GM19467 (cell line): ENCODE results near the gene SAMD4A.

Source experiments
- ATAC-seq: cut with Tn5 transposase; IDR thresholded peaks from one replicate; pipeline ENCODE4 v1.9.1; 2021; ENCODE audit warnings: mild to moderate bottlenecking, moderate library complexity; ENCODE audit not compliant: unreplicated experiment

Gene SAMD4A

GRCh38 chr14:54652188-54652587 lies 85.3 kb downstream of the SAMD4A start:
- ATAC-seq, result no peak

- no peak for ATAC-seq
Measured at GRCh38 chr14:54652605-54653052, 85.7 kb downstream of the SAMD4A start.

- ATAC-seq, result no peak
Measured at GRCh38 chr14:54653712-54654469, 87.0 kb downstream of the SAMD4A start.

DNA sequence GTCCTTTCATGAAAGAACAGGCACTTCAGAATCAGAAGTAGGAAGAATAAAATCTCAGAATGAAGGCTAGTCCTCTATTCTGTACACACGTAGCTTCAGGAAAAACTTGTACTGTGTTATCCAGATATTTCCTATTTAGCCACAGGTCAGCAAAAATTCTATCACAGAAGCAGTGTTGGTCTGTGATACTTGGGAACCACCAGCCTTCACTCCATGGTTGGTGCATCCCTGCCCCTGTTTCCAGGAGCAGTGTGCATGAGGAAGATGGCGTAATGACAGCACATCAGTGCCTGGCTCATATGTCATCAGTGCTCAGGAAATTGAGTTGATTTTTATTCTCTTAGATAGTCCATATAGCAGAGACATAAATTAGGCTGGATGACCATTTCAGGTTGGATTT lies 87.7 kb downstream of the SAMD4A start:
- no peak for ATAC-seq

DNA sequence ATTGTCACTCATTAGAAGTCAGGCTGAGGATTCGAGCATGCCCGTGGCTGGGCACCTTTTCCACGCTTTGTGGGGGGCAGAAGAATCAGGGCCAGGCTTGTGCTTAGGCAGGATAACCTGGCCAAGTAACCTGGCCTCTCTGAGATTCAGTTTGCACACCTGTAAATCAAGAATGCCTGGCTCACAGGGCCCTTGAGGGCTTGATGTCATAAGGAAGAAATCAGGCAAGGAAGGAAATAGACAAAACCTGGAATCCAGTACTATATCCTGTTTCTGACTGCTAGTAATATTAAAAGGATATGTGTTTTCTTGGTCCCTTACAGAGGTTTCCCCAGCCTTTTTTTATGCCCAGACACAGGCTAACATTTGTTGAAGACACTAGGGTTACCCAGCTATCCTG lies 91.9 kb downstream of the SAMD4A start:
- ATAC-seq, result no peak

GRCh38 chr14:54659365-54659764 lies 92.4 kb downstream of the SAMD4A start:
- no peak for ATAC-seq

DNA sequence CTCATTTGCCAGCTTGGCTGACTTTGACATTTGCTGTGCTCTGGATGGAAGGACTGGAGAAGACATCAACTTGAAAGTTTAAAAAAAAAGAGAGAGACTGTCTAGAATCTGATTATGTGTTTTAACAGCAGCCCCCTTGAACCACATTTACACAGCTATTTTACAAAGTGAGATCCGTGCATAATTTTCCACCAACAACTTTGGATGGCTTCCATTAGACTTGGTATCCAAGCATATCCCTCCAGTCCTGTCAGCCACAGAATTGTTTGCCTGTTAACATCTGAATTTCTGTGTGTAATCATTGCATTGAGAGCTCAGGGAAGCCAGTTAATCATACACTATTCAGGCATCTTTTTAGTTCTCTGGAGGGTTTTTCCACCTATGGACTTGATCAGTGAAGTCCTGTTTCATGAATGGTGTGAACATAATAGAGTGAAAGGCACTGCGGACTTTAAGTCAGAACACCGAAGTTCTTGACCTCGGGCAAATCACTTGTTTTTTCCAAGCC lies 93.7 kb downstream of the SAMD4A start:
- ATAC-seq, result no peak

DNA sequence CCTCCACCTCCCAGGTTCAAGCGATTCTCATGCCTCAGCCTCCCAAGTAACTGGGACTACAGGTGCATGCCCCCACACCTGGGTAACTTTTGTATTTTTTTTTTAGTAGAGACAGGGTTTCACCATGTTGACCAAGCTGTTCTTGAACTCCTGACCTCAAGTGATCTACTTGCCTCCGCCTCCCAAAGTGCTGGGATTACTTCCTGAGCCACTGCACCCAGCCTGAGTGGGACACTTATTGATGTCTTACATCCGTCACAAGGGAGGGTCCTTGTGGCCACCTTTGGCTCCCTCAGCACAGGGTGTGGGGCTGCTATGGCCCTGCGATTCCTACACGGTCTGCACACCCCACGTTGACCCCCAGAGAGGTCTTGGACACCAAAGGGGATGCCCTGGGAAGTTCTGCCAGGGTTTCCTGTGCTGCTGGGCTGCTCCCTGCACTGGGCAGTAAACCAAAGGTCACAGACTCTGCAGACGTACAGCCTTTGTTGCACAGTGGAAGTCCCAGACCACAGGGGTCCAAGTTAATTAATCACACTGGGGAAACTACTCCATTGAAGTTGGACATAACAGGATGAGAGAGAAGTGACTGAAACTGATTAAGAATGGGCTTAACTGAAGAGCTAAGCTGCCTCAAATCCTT lies 95.7 kb downstream of the SAMD4A start:
- no peak for ATAC-seq

- ATAC-seq, result no peak
Measured at GRCh38 chr14:54664961-54665360, 98.0 kb downstream of the SAMD4A start.

DNA sequence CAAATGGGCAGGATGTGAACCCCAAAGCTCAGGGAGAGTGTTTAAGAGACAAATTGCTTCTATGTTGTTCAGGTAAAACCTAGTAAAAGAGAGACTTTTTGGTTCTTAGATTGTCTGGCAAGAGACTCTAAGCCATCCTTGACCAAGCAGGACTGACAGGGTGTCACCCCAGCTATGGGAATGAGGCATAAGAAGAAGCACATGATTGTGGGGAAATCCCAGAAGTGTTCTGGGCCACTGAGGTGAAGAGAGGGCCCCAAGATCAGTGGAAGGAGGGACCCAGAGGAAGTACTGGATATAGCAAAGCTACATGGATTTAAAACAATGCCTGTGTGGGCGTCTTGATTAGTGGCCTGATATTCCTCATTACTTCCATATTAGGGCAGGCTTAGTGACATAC lies 99.0 kb downstream of the SAMD4A start:
- ATAC-seq, result no peak

- no peak for ATAC-seq
Measured at GRCh38 chr14:54667026-54667744, 100.3 kb downstream of the SAMD4A start.

DNA sequence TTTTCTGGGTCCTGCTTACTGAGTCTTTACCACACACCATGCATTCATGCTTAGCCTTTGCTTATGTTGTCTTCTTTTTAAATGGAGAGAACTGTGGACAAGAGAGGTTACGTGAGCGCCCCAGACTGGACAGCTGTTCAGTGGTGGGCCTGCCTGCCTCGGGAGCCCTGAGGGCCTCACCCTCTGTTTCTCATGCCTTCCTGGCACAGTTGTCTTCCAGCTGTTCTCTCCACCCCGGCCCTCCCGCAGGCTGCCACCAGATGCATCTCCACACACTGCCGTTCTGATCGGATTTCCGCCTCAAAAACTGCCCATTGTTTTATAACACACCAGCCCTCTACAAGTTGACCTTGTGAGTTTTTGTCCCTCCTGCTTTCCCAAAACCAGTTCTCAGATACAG lies 100.8 kb downstream of the SAMD4A start:
- no peak for ATAC-seq

DNA sequence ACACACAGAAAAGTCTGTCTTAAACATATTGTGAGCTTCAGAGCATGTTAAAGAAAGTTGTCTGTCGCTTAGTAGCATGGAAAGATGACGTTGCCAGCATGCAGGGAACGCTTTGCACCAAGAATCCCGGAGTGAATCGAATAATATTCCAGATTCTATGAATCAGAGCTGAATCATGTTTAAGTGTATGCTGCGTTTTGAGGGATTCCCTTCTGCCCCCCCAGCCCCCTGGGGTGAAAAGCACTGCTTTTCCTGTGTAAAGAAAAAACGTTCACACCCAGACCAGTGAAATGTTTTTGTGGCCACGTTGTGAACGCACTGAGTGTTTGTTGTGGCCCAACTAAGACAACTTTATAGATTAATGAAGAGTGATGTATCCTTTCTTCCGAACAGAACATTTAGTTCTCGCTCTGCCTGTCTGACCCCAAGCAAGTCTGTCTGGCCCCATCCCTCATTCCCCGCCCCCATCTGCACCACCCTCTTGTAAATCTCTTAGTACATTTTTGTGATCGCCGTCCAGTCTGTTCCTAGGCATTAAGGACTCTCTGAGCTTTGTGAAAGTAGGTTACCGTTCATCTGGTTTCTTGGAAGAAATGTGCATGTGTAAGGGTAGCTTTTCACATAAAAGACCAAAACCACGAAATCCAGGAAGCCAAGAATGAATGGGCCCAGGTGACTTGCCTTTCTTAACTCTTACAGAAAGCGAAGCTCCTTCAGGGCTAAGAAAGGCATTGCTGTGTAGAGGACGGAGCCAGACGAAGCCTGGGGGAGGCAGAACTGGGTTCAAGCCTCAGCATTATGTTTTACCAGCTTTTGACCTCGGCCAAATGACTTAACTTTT lies 103.0 kb downstream of the SAMD4A start:
- ATAC-seq, result no peak

DNA sequence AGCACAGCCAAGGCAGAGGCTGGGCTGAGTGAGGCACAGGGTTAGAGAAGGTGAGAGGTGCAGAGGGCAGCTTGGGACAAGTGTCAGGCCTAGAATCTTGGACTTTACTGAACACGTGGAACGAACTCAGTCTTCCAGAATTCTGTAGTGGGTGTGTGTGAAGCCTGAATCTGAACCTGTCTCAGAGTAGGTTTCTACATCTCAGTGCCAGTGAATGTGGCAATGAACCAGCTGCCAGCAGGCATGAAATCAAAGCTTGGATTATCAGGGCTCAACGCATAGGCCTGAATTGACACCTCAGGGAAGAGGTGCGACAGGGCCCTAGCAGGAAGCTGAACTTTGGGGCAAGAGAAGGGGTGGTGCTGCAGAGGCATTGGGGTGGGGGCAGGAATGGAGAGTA lies 104.6 kb downstream of the SAMD4A start:
- no peak for ATAC-seq

GRCh38 chr14:54672181-54672580 lies 105.3 kb downstream of the SAMD4A start:
- no peak for ATAC-seq

GRCh38 chr14:54672688-54673087 lies 105.8 kb downstream of the SAMD4A start:
- no peak for ATAC-seq

DNA sequence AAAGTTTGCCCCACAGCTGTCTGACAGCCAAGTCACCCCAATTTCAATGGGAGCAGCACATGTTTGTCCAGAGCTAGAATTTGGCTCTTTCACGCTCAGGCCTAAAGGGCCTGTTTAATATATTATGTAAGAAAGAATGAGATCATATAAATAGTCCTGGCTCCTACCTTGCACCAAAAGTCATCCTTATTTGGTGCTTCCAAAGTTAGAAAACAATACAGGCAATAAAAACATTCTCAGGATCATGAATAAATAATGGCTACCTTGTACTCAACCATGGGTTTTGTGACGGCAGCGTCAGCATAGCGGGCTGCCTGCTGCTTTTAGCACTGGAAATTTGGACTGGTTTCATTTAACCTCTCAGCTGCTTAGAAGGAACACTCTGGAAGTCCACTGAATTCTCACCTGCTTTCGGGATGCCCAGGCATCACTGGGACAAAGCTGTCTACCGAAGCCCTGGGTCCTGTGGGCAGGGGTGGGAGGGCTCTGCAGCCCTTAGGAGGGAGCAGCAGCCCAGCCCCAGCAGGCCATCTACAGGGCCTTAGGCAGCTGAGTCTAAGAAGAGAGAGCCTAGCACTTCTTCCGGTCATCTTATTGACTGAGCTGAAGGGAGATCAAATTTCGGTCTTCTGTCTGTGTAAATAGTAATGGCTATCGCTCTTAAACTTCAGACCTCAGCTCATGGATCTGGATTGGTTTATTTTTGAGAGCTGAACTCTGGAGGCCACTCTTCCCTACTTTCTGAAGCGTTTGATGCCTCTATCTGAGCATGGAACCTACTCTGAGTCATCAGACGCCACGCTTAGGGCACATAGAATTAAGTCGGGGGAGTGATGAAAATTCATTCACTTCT lies 106.5 kb downstream of the SAMD4A start:
- no peak for ATAC-seq

DNA sequence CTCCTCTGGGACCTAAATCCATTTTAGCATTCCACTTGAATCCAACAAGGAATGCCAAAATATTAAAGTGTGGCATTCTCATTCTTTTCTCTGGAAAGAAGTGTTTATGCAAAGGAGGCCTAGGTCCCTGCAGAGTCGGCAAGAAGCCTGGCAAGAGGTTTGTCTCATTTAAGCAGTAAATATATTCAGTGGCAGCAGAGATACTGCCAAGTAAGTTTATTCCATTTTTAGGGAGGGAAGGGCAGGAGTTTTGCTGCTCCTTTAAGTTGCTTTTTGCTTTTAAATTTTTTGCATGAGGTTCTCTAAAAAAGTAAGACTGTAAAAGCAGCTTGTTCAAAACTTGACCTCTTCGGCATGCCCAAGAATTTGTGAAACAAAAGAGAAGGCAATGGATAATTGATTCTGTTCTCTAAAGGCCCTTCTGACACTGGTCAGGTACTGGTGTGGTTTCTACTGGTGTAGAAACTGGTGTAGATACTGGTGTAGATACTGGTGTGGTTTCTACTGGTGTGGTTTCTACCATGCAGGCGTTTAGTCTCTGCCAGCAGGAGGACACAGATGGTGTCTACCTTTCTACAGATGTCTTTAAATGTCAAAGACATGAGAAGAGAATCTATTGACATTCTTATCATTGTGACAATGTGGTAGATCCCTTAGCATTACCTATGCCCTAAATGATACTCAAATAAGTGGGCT lies 107.3 kb downstream of the SAMD4A start:
- no peak for ATAC-seq
